NK-92 (cell line): Measurements from ENCODE around the gene ZCCHC7.
"Not testable (repeated sequence)": the region's sequence is repeated elsewhere in the genome, so short reads cannot be mapped to it uniquely, and the experiment has no call there.

Experiments used
- DNase-seq: peaks from one replicate; lab custom pipeline; 2025; ENCODE audit not compliant: unreplicated experiment; lab: John Stamatoyannopoulos, UW

ZCCHC7 gene

DNA sequence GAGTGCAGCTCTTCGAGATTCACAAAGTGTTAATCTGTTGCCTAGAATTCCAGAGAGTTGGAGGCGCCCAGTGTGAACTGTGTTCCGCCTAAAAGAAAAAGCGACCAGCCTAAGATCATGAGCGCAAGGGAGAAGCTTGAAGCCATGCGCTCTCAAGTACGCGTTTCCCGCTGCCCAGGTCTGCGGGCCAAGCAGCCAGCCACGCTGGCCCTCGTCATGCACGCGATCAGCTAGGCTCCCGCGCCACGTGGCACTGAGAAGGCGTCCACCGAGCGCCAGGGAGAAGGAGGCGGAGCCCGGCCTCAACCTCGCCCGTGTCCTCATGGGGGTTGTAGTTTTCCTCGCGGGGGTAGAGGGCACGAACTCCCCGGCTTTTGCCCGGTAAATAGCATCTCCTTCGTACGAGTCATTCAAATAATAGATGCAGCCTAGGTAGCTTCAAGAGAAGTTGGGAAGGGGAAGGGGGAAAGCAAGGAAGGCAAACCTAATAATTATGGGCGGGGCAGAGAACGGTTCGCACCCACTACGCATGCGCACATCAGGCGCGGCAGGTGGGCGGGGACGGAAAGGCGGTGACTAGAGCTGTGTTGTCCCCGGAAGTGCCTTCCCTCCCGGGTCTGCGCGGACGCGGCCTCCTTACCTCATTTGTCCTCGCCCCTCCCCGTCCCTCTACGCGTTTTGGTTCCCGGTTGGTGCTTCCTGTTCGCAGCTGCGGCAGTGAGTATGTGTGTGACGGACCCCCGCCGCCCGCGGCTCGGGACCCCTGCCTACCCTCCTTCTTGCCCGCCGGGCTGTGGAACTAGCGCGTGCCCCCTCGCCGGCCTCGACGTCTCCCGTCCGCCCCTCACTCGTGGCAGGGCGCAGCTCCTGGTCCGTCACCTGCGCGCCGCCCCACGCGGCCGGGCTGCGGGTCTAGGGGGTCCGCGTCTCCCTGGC, at the start of gene ZCCHC7:
Gene ZCCHC7 (plus strand): TSS at position 668 of the 936 bp plus-strand sequence.
- peak; percentile 78 for DNase-seq

DNA sequence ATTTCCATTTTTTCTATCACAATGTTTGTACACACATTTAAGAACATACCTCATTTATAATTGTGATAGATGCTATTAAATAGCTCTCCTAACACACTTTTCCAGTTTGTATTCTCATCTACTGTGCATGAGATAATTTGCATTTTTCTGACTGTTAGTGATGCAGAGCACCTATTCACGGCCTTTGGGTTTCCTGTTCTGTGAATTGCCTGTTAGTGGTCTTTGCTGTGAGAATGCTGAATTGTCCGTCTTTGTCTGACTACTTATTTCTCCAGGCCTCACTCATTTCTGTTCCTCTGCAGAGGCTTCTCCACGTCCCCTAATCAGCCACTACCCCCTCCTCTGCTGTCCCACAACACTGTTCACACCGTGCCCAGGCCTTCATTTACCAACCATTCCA, 45.6 kb upstream of the ZCCHC7 start:
- not testable (repeated sequence) for DNase-seq

DNA sequence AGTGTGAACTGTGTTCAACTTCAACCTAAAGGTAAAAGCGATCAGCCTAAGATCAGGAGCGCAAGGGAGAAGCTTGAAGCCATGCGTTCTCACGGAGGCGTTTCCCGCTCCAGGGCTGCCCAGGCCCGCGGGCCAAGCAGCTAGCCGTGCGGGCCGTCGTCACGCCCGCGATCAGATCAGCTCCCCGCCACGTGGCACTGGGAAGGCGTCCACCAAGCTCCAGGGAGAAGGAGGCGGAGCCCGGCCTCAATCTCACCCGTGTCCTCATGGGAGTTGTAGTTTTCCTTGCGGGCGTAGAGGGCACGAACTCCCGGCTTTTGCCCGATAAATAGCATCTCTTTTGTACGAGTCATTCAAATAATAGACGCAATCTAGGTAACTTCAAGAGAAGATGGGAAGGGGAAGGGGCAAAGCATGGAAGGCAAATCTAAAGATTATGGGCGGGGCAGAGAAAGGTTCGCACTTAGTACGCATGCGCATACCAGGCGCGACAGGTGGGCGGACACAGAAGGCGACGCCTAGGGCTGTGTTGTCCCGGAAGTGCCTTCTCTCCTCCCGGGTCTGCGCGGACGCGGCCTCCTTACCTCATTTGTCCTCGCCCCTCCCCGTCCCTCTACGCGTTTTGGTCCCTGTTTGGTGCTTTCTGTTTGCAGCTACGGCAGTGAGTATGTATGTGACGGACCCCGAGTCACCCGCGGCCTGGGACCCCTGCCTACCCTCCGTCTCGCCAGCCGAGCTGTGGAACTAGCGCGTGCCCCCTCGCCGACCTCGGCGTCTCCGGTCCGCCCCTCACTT, 40.8 kb upstream of the ZCCHC7 start:
- peak; percentile 57 for DNase-seq

DNA sequence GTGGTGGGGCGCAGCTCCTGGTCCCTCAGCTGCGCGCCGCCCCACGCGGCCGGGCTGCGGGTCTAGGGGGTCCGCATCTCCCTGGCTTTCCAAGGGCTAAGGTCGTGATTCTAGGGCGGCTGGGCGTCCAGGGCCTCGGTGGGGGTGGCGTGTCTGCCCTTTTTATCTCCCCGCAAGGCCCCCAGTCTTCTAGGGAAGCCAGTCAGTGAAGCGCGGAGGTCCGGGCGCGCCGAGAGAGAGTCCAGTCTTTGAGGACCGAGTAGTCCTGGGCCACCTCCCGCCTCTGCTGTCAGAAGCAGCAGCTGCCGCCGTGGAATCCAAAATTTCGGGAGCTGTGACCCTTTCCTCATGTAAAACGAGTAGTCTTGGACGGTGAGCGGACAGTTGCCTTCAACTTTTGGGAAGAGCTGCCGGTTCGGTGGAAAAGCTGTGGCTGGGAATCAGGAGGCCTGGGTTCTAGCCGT, 40.2 kb upstream of the ZCCHC7 start:
- DNase-seq = not testable (repeated sequence)

DNA sequence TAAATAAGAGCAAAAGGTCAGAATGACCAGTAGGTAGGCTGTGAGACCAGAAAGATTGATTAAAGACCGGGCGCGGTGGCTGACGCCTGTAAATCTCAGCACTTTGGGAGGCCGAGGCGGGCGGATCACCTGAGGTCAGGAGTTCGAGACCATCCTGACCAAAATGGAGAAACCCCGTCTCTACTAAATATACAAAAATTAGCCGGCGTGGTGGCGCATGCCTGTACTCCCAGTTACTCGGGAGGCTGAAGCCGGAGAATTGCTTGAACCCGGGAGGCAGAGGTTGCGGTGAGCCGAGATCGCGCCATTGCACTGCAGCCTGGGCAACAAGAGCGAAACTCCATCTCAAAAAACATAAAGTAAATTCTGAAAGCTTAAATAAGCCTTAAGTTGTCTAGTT, 38.9 kb upstream of the ZCCHC7 start:
- not testable (repeated sequence) for DNase-seq

DNA sequence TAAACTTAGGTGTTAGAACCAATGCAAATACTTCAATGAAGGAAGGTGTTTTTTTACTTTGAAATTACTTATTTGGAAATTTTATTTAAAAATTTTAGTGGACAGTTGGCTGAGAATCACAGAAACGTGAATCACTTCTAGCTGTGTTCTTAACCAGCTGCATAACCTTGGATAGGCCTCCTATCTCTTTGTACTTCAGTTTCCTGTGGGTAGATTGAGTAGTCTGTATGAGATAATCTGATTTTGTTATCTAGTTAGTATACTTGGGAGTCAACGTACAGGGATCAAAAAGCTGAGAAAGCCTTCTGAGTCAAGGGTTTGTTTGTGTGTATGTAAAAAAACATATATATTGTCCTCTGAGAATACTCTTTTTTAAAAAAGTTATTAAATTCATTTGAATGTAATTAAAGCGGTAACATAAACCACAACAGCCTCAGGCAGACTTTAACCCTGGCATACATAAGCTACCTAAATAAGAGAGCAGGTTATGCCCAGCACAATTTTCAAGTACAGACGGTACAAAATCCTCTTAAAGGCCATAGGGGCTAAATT, 38.1 kb upstream of the ZCCHC7 start:
- no peak for DNase-seq

DNA sequence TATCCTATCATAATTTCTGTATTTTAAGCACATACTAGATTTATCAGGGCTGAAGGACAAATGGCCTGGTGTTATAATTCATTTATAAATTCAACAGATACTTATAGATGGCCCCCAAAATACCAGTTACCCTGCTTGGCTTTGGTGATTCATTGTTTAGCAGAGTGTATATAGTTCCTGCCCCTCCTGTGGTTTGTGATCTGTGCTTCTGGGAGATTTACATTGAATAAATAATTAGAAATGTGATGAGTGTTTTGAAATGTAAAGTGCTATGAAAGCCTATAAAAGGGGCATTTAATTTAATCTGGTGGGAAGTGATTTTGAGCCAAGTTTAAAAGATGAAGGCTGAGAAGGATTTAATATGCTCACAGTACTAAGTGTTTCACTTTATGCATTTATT, 36.7 kb upstream of the ZCCHC7 start:
- DNase-seq = no peak

DNA sequence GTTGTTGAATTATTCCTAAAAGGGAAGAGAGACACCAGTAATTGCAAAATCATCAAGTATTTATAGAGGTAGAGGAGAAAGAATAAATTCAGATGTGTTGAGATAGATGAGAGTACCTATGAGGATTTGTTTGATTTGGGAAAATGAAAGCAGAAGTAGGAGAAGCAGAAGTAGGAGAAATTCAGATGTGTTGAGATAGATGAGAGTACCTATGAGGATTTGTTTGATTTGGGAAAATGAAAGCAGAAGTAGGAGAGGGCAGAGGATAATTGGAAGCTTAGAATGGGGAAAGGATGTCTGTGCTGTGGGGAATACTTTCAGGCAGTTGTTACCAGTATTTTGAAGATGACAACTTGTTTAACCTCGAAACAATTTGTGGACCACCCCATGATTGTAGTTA, 35.1 kb upstream of the ZCCHC7 start:
- DNase-seq = no peak

DNA sequence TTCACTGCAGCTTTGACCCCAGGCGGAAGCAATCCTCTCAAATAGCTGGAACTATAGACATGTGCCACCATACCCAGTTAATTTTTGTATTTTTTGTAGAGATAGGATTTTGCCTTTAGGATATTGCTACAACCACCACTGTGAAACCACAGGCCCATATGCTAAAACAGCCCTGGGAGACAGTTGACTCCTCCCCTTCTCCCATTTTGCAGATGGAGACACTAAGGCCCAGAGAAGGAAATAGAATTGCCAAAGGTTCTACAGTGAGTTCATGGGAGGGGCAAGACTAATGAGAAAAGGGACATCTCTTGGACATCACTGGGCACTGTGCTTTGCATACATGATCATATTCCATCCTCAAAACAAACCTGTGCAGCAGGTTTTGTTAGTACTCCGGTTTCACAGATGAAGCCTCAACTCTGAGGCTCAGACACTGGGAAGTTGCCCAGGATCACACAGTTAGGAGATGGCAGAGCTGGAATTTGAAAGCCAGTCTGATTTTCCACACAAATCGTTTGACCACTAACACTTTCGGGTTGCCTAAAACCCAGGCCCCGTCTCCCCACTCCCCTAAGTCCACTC, 27.6 kb upstream of the ZCCHC7 start:
- DNase-seq = not testable (repeated sequence)

DNA sequence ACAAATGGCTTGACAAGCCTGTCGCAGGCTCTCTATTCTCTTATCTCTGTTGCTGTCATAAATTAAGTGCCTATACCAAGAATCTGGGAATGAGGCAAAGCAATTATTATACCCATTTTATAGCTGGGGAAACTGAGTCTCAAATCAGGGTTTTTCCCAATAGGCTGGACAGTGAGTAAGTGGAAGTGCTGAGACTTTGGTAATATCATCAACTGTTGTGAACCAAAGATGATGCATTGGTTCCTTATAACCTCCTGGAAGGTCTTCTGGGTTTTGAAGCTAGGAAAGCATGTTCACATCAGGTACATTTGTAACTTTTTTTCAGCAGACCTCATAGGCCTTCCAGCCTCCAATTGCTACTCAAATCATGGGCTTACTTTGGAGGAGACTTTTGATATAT, 25.6 kb upstream of the ZCCHC7 start:
- no peak for DNase-seq

DNA sequence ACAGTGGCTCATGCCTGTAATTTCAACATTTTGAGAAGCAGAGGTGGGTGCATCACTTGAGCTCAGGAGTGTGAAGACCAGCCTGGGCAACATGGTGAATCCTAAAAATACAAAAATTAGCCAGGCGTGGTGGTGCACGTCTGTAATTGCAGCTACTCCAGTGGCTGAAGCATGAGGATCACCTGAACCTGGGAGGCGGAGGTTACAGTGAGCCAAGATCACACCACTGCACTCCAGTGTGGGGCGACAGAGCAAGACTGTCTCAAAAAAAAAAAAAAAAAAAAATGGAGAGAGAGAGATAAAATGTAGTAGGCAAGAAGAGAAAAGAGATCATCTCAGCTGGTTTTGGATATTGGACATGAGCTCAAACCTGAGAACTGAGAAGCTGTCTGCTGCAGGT, 23.7 kb upstream of the ZCCHC7 start:
- DNase-seq = no peak

DNA sequence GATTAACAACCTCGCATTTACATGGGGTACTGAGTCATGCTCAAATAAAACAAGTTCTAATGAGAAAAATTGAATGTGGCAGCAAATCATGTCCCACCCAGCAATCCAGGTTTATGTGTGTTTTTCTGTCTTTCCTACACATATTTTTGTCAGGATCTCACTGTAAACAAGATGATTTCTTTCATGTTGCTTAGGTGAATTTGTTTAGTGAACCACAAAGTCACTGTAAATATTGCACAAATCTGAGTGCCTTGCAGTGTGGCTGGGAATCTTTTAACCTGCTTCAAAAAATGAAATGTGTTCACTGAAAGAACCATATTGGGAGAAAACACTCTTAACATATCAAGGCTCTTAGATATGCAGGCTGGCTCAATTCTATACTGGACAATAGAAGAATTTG, 23.1 kb upstream of the ZCCHC7 start:
- no peak for DNase-seq

DNA sequence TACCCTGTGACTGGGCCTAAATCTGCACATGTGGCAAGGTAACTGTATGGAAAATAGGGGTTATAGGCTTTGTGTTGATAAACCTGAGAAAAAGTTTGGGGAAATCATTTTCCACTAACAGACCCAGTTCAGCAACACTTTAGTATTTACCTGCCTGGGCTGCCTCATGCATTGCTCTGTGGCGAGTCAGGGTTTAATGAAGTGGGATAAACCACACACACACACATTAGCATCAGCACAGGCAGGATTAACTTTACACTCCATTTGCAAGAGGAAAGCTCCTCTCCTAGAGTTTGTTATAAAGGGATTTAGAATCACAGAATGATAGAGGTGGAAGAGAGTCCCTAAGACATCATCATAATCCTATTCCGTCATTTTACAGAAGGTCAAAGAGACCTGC, 20.0 kb upstream of the ZCCHC7 start:
- DNase-seq = no peak

DNA sequence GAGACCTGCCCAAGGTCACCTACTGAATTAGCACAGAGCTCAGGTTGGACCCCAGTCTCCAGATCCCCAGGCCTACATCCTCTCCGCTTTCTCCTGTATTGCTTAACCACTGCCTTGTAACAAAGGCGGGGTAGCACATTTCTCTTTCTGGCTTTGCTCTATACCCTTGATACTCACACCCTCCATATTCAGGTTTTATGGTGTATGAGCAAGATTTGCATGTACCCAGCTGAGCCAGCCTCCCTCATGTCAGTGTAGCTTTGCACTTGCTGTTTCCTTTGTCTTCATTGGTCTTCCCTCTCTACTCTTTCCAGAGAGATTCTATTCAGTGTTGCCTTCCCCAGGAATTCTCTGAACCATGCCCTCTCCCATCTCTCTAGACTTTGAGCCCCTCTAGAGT, 19.6 kb upstream of the ZCCHC7 start:
- no peak for DNase-seq

DNA sequence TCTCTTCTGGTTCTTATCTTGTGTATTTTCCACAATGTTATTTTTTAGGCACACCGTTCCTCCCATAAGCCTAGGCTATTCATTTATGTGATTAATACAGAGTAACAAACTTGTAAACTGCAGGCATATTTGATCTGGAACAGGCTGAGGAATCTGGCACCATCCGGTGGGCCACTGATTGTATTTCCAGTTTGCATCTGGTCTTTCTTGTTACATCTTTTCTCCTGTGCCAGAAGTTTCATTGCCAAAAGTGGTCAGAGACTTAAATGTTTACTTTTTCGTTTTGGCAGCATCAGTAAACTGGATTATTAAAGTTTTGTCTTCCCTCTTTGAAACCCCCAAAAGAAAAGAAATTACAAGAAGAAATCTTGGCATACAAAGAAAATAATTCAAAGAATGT, 17.9 kb upstream of the ZCCHC7 start:
- no peak for DNase-seq

DNA sequence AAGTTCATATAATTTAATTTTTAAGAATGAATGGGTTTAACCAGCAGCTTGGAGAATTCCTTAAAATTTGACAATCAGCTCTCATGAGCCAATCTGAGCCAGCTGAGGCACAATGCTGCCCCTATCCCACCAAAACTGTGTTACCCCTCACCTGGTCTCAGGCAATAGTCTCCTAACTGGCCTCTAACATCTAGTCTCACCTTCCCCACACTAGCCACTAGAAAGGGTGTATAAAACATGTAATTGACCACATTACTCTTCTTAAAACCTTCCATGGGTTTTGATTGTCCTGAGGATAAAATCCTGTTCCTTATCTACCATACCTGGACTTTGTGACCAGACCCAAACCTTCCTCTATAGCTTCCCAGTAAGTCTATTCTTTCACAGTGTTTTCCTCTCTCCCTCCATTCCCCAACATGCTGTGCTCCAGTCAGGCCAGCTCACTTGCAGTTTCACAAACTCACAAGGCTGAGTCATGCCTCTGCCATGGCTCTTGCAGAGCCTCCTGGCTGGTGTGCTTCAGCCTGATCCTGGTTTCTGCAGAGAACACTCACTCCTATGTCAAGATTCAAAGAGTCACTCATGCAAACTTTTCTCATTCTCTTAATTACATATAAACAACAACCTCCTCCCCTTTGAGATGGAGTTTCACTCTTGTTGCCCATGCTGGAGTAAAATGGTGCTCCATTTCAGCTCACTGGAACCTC, 16.0 kb upstream of the ZCCHC7 start:
- no peak for DNase-seq

DNA sequence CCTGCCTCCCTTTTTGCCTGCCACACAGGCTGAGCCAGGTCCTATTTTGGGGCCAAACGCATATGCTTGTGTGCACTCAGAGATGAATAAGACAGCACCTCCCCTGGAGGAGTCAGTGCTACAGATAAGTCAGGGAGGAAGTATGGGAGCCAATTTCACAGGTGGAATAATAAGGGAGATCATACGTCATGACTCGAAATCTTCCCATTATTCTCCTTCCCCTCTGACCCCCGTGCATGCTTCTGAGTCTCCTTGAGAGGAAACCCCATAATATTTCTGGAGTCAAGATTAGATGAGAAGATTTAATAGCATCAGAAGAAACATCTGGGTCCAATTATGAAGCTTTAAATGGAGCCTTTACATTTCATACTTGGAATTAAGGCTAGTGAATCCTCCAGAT, 15.1 kb upstream of the ZCCHC7 start:
- no peak for DNase-seq

DNA sequence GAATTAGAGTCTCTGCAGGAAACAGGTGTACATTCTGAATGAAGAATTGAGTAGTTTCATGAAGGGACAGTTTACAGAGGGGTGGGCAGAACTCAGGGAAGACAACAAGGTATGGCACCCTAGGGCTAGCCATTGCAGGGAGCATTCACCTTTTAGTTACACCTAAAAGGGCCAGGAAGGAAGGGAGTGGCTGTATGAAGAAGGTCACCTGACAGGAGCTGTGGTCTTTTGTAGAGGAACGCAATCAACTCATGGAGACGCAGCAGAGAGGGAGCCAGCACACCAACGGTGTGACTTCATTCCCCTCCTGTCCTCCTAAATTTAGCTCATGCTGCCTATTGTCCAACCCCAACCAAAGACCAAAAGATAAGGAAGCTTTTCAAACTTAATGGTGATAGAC, 12.7 kb upstream of the ZCCHC7 start:
- DNase-seq = no peak

DNA sequence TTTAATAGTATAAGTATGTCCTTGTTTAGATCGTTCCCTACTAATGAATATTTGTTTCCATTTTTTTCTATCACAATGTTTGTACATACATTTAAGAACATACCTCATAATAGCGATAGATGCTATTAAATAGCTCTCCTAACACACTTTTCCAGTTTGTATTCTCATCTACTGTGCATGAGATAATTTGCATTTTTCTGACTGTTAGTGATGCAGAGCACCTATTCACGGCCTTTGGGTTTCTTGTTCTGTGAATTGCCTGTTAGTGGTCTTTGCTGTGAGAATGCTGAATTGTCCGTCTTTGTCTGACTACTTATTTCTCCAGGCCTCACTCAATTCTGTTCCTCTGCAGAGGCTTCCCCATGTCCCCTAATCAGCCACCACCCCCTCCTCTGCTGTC, 5.9 kb upstream of the ZCCHC7 start:
- not testable (repeated sequence) for DNase-seq

DNA sequence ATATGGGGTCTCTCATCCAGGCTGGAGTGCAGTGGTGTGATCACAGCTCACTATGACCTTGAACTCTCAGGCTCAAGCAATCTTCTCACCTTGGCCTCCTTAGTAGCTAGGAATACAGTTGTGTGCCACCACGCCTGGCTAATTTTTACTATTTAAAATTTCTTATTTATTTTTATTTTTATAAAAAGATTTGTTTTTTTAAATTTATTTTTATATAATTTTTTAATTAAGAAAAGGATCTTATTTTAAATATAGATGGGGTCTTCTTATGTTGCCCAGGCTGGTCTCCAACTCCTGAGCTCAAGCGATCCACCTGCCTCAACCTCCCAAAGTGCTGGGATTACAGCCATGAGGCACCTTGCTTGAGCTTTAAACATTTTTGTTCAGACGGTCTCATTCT, 2.4 kb upstream of the ZCCHC7 start:
- no peak for DNase-seq

DNA sequence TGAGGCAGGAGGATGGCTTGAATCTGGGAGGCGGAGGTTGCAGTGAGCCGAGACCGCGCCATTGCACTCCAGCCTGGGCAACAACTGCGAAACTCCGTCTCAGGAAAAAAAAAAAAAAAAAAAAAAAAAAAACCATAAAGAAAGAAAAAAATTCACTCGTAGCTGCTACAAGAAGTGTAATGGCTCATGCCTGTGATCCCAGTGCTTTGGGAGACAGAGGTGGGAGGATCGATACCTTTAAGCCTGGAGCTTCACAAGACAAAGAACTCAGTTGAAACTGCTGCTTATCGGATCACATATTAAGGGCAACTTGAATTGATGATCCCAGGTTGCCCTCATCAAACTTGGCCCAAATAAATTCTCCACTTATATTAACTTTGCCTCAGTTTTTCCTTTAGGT, 1.0 kb upstream of the ZCCHC7 start:
- no peak for DNase-seq
